CD8-positive, alpha-beta memory T cell (primary cell): Measurements from ENCODE around the gene DPEP2NB. TPM values are rescaled to one million over a fixed set of nuclear protein-coding genes. Genes with fewer than 3 reads are reported as not detected.

Experiments used
- CTCF ChIA-PET: fragments of 350-600 bp; sonication (Branson Sonifier 250); formaldehyde crosslinking; loops from one replicate; lab custom pipeline; 2021; ENCODE audit warnings: antibody characterized with exemption; lab: Charles Lee
- POLR2A ChIA-PET: fragments of 350-600 bp; sonication (Branson Sonifier 250); formaldehyde crosslinking; loops from one replicate; lab custom pipeline; 2021; ENCODE audit warnings: antibody characterized with exemption; lab: Charles Lee
- DNase-seq, 5 donors: peaks; one replicate each; pipeline versions ENCODE4 v3.0.0 to v3.0.0-alpha.2; 2020 to 2022; ENCODE audit warnings: mixed read lengths in 1 of 5
- H3K27ac ChIP-seq: one replicate; pipeline ENCODE4 v1.7.0; 2013; ENCODE audit warnings: low read depth, mild to moderate bottlenecking, low read length, moderate library complexity
- H3K27me3 ChIP-seq: 2 replicates; pipeline ENCODE4 v1.7.0; 2013; ENCODE audit warnings: low read length, mild to moderate bottlenecking; ENCODE audit not compliant: insufficient read depth, poor library complexity, severe bottlenecking
- H3K36me3 ChIP-seq: 2 replicates; pipeline ENCODE4 v1.7.0; 2013; ENCODE audit warnings: mild to moderate bottlenecking, low read length, moderate library complexity; ENCODE audit not compliant: insufficient read depth
- H3K4me1 ChIP-seq: 2 replicates; pipeline ENCODE4 v1.7.0; 2013; ENCODE audit warnings: mild to moderate bottlenecking, low read length, moderate library complexity; ENCODE audit not compliant: insufficient read depth
- H3K4me3 ChIP-seq: 2 replicates; pipeline ENCODE4 v1.7.0; 2013; ENCODE audit warnings: mild to moderate bottlenecking, low read length
- H3K9me3 ChIP-seq: 2 replicates; pipeline ENCODE4 v1.7.0; 2013; ENCODE audit warnings: mild to moderate bottlenecking, low read length
- H3K27ac Mint-ChIP-seq, 8 donors: one replicate each; pipeline ENCODE4 v1.8.0; 2020 to 2021; ENCODE audit warnings: mixed read lengths in 8 of 8, mild to moderate bottlenecking in 6 of 8, inconsistent platforms in 3 of 8, moderate library complexity in 3 of 8
- H3K27me3 Mint-ChIP-seq, 2 donors: one replicate each; pipeline ENCODE4 v1.8.0; 2020 to 2021; ENCODE audit warnings: mixed read lengths in 2 of 2, mild to moderate bottlenecking in 1 of 2, moderate library complexity in 1 of 2
- H3K36me3 Mint-ChIP-seq, 3 donors: one replicate each; pipeline ENCODE4 v1.8.0; 2020 to 2021; ENCODE audit warnings: mixed read lengths in 3 of 3, inconsistent platforms in 1 of 3, mild to moderate bottlenecking in 1 of 3
- H3K4me1 Mint-ChIP-seq, 3 donors: one replicate each; pipeline ENCODE4 v1.8.0; 2020 to 2021; ENCODE audit warnings: mixed read lengths in 3 of 3, inconsistent platforms in 1 of 3, mild to moderate bottlenecking in 1 of 3
- H3K4me3 Mint-ChIP-seq, 7 donors: one replicate each; pipeline ENCODE4 v1.8.0; 2020 to 2021; ENCODE audit warnings: mixed read lengths in 7 of 7, mild to moderate bottlenecking in 6 of 7, moderate library complexity in 4 of 7, inconsistent platforms in 2 of 7
- H3K9me3 Mint-ChIP-seq, 5 donors: one replicate each; pipeline ENCODE4 v1.8.0; 2020 to 2022; ENCODE audit warnings: mixed read lengths in 5 of 5, mild to moderate bottlenecking in 3 of 5, moderate library complexity in 2 of 5, inconsistent platforms in 1 of 5
- polyA plus RNA-seq: library from polyadenylated mRNA; unstranded; fragments of 300-500 nt; fragmentation: Illumina TruSeq; gene quantifications from one replicate; pipeline ENCODE4 v1.2.3, GENCODE V29; 2021
- total RNA-seq, 2 experiments: library from RNA; stranded (reverse); gene quantifications; one replicate each; pipeline ENCODE4 v1.2.3, GENCODE V29; 2021

DPEP2NB gene, protein sequence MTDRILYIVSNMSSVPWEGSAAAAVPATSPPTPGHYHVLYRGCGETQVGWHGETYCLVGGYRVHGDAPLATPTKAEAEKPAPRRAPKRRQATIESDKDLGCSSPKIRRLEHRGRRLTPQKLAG
- total RNA-seq (not detected), polyA plus RNA-seq (not detected)

GRCh38 chr16:68015681-68016080, at the start of gene DPEP2NB:
Gene DPEP2NB, minus strand, starts transcription at chr16:68015911. Its CDS starts 141 bp downstream, at chr16:68015770.
- Histone ChIP-seq H3K27me3 (no peaks in the 10 kb centered on the region), H3K9me3 (no peaks in the 10 kb centered on the region), H3K4me1 (no peaks in the 10 kb centered on the region), H3K36me3 (no peaks in the 10 kb centered on the region), H3K27ac (no peak within 1 kb of the TSS), H3K4me3 (no peak within 1 kb of the TSS)
- Mint-ChIP-seq H3K27me3 (no peaks in the 10 kb centered on the region), H3K36me3 (peaks cover 0 to 4% (median 0%) of the 10 kb centered on the region in 3 donors), H3K27ac (peak within 1 kb of the TSS in 1 of 8 donors; percentile 52), H3K4me3 (peak within 1 kb of the TSS in 1 of 7 donors; percentile 3), H3K9me3 (no peaks in the 10 kb centered on the region), H3K4me1 (peaks cover 0 to 7% (median 3%) of the 10 kb centered on the region in 3 donors)
- DNase-seq: no peak
- ChIA-PET CTCF (interaction anchor here (1.0 to 2.0 kb wide), 5 partner anchors 10 to 75 kb away, joined by 3 to 8 read pairs (median 4); no protein-coding TSS in a partner anchor), POLR2A (no interaction called here)

DNA sequence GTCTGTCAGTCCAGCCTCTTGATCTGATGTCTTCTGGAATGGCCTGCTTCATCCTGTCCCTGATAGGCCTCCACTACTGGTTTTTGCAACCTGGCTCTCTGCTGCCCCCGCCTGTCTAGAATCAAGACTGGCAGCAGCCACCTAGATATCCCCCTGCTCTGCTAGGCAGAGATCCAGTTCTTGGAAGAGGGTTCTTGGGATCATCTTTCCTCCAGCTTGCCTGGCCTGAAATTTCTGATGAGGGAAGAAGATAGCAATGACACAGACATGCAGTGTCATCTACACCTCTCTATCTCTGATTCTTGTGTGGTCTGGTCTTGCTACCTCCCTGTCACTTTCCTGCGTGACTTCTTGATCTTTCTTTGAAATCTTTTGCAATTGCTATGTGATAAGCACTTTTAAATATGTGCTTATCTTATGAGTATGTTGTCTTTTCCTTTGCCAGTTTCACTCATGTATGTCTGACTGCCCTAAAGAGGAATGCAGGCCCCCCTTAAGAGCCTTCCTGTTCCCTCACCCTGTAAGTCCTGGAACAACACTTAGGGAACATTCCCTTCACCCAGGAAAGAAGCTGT, 49.2 kb upstream of the DPEP2NB start:
- peak; percentile 56 to 78 (median 62) for DNase-seq
- POLR2A ChIA-PET: interaction anchor here (3.6 kb wide), 1 partner anchor 20 kb away, joined by 11 read pairs; the partner anchor contains the start of gene NFATC3
- Mint-ChIP-seq H3K4me1 (peaks cover 74 to 89% (median 87%) of the 10 kb centered on the region in 3 donors), H3K27ac (peak overlapping the region; percentile 70 to 93 (median 88)), H3K36me3 (peaks cover 1 to 20% (median 7%) of the 10 kb centered on the region in 3 donors), H3K27me3 (no peaks in the 10 kb centered on the region), H3K4me3 (peak overlapping the region; percentile 1 to 88 (median 63)), H3K9me3 (no peaks in the 10 kb centered on the region)
- no peaks in the 10 kb centered on the region for H3K27me3 ChIP-seq
- CTCF ChIA-PET: interaction anchor here (0.6 to 9.9 kb wide), 15 partner anchors 12 to 250 kb away, joined by 3 to 91 read pairs (median 5); partner anchors contain the start of genes DDX28, DUS2, NFATC3 and NRN1L
- no peak overlapping the region for H3K4me3 ChIP-seq
- no peaks in the 10 kb centered on the region for H3K36me3 ChIP-seq
- peak overlapping the region; percentile 12 for H3K27ac ChIP-seq
- H3K4me1 ChIP-seq: peaks cover 82% of the 10 kb centered on the region
- no peaks in the 10 kb centered on the region for H3K9me3 ChIP-seq

DNA sequence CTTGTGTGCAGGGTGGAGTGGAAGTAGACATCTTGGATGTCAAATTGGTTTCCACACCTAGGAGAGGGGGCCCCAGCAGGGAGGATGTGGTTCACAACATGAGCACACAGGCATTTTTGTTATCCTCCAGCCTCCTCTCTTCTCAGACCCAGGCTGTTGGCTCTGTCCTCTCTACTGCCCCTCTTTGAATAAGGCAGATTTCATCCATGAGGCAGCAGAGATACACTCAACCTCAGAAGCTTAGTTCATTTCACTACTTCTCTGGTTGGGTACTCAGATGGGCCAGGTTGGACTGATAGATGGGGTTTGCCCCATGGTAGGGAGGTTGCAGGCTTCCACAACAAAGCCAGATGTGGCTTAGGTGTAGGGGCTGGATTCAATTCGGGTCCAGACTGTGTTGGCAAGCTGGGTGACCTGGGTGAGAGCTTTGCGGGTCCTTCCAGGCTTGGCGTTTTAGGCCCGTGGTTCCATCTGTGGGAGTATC, 47.2 kb upstream of the DPEP2NB start:
- Mint-ChIP-seq H3K27me3 (no peaks in the 10 kb centered on the region), H3K36me3 (peaks cover 4 to 22% (median 10%) of the 10 kb centered on the region in 3 donors), H3K4me3 (peak overlapping the region; percentile 10 to 86 (median 69)), H3K9me3 (no peaks in the 10 kb centered on the region), H3K4me1 (peaks cover 72 to 89% (median 88%) of the 10 kb centered on the region in 3 donors), H3K27ac (peak overlapping the region; percentile 85 to 96 (median 89))
- Histone ChIP-seq H3K4me1 (peaks cover 77% of the 10 kb centered on the region), H3K4me3 (no peak overlapping the region), H3K27ac (no peak overlapping the region), H3K9me3 (no peaks in the 10 kb centered on the region), H3K36me3 (no peaks in the 10 kb centered on the region), H3K27me3 (no peaks in the 10 kb centered on the region)
- CTCF ChIA-PET: interaction anchor here (1.0 to 9.9 kb wide), 9 partner anchors 9 to 179 kb away, joined by 3 to 91 read pairs (median 12); partner anchors contain the start of genes NFATC3, NRN1L and PSMB10
- DNase-seq: peak in 3 of 5 donors; percentile 34 to 68 (median 58)
- POLR2A ChIA-PET: interaction anchor here (0.6 to 3.6 kb wide), 5 partner anchors 22 to 1385 kb away, joined by 3 to 11 read pairs (median 3); partner anchors contain the start of gene NFATC3

DNA sequence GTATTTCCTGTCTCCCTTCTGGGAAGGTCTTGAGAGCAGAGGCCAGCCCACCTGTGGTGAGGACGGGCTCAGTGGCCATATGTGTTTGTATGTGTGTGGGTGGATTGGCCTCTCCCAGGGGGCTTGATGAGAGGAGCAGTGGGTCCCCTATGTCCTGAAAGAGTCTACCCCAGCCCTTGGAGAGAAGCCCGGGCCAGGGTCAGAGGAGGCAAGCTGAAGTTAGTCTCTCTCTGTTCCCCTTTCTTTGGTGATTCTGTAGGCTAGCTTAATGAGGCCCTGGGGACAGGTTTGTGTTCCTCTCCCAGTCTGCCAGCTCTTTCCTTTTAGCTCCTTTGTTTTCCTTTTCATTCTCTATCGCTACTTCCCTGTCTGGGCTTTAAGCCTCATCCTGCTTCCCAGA, 45.7 kb upstream of the DPEP2NB start:
- Mint-ChIP-seq H3K4me3 (peak overlapping the region in 3 of 7 donors; percentile 23 to 72 (median 50)), H3K27ac (peak overlapping the region; percentile 75 to 96 (median 88)), H3K27me3 (no peaks in the 10 kb centered on the region), H3K9me3 (no peaks in the 10 kb centered on the region), H3K4me1 (peaks cover 68 to 79% (median 79%) of the 10 kb centered on the region in 3 donors), H3K36me3 (peaks cover 4 to 24% (median 13%) of the 10 kb centered on the region in 3 donors)
- peaks cover 72% of the 10 kb centered on the region for H3K4me1 ChIP-seq
- no peak overlapping the region for H3K27ac ChIP-seq
- H3K36me3 ChIP-seq: peaks cover 1% of the 10 kb centered on the region
- H3K9me3 ChIP-seq: no peaks in the 10 kb centered on the region
- POLR2A ChIA-PET: interaction anchor here (0.5 to 3.6 kb wide), 2 partner anchors 24 to 79 kb away, joined by 3 to 11 read pairs; partner anchors contain the start of gene NFATC3
- no peak overlapping the region for H3K4me3 ChIP-seq
- CTCF ChIA-PET: interaction anchor here (1.1 to 9.9 kb wide), 6 partner anchors 16 to 245 kb away, joined by 4 to 91 read pairs (median 16); partner anchors contain the start of gene NFATC3
- H3K27me3 ChIP-seq: no peaks in the 10 kb centered on the region
- no peak for DNase-seq

DNA sequence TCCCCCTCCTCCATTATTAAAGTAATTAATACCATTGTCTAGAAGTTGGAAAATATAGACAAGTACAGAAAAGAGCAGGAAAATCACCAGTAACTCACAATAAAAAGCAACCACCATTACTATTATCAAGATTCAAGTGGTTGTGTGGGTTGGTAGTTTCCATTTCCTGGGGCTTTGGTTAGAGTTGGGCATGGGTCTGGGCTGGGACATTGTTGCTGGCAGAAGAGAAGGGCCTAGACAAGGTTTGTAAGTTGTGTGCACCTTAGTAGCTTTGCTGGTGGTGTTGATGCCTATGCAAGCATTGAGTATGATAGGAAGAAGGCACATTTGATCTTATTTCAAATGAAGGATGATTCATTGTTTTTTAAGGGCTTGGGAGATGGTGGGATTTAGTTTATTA, 44.1 kb upstream of the DPEP2NB start:
- no peaks in the 10 kb centered on the region for H3K9me3 Mint-ChIP-seq
- POLR2A ChIA-PET: no interaction called here
- CTCF ChIA-PET: no interaction called here

GRCh38 chr16:68055395-68055794, 39.7 kb upstream of the DPEP2NB start:
- peaks cover 22 to 33% (median 32%) of the 10 kb centered on the region in 3 donors for H3K4me1 Mint-ChIP-seq
- DNase-seq: no peak
- no peaks in the 10 kb centered on the region for H3K9me3 Mint-ChIP-seq
- peak overlapping the region in 1 of 8 donors; percentile 83 for H3K27ac Mint-ChIP-seq
- H3K36me3 Mint-ChIP-seq: peaks cover 13 to 56% (median 21%) of the 10 kb centered on the region in 3 donors
- H3K4me3 Mint-ChIP-seq: no peak overlapping the region
- Histone ChIP-seq H3K9me3 (no peaks in the 10 kb centered on the region), H3K36me3 (peaks cover 23% of the 10 kb centered on the region), H3K4me1 (peaks cover 13% of the 10 kb centered on the region), H3K27me3 (no peaks in the 10 kb centered on the region), H3K4me3 (no peak overlapping the region), H3K27ac (no peak overlapping the region)
- CTCF ChIA-PET: interaction anchor here (0.6 to 1.4 kb wide), 4 partner anchors 9 to 171 kb away, joined by 3 to 5 read pairs (median 4); partner anchors contain the start of gene NFATC3
- H3K27me3 Mint-ChIP-seq: no peaks in the 10 kb centered on the region
- POLR2A ChIA-PET: no interaction called here

More for the DNA sequence above, 44.1 kb upstream of the DPEP2NB start:
- H3K4me3 Mint-ChIP-seq: peak overlapping the region in 5 of 7 donors; percentile 7 to 54 (median 15)
- Histone ChIP-seq H3K27me3 (no peaks in the 10 kb centered on the region), H3K4me1 (peaks cover 56% of the 10 kb centered on the region), H3K27ac (no peak overlapping the region), H3K4me3 (no peak overlapping the region), H3K36me3 (peaks cover 13% of the 10 kb centered on the region), H3K9me3 (no peaks in the 10 kb centered on the region)
- peak overlapping the region; percentile 34 to 74 (median 54) for H3K27ac Mint-ChIP-seq
- peaks cover 7 to 33% (median 18%) of the 10 kb centered on the region in 3 donors for H3K36me3 Mint-ChIP-seq
- DNase-seq: no peak
- H3K4me1 Mint-ChIP-seq: peaks cover 57 to 76% (median 74%) of the 10 kb centered on the region in 3 donors
- H3K27me3 Mint-ChIP-seq: no peaks in the 10 kb centered on the region

- POLR2A ChIA-PET: no interaction called here
- CTCF ChIA-PET: interaction anchor here (1.0 kb wide), 1 partner anchor 9 kb away, joined by 3 read pairs; no protein-coding TSS in a partner anchor
Measured at GRCh38 chr16:68049449-68049848, 33.7 kb upstream of the DPEP2NB start.

More at GRCh38 chr16:68049449-68049848, 33.7 kb upstream of the DPEP2NB start:
- no peaks in the 10 kb centered on the region for H3K9me3 Mint-ChIP-seq
- no peak overlapping the region for H3K4me3 ChIP-seq
- H3K36me3 Mint-ChIP-seq: peaks cover 0 to 59% (median 19%) of the 10 kb centered on the region in 3 donors
- H3K4me1 ChIP-seq: no peaks in the 10 kb centered on the region
- H3K27ac Mint-ChIP-seq: peak overlapping the region in 2 of 8 donors; percentile 44 to 50
- peaks cover 14% of the 10 kb centered on the region for H3K36me3 ChIP-seq
- no peak for DNase-seq
- H3K9me3 ChIP-seq: no peaks in the 10 kb centered on the region
- no peak overlapping the region for H3K4me3 Mint-ChIP-seq
- no peaks in the 10 kb centered on the region for H3K27me3 ChIP-seq
- H3K4me1 Mint-ChIP-seq: peaks cover 2 to 4% (median 4%) of the 10 kb centered on the region in 3 donors
- H3K27me3 Mint-ChIP-seq: no peaks in the 10 kb centered on the region
- H3K27ac ChIP-seq: no peak overlapping the region
